HepG2 (cell line): Measurements from ENCODE around the gene SYNGR1. TPM values are rescaled to one million over a fixed set of nuclear protein-coding genes. Genes with fewer than 3 reads are reported as not detected.

ENCODE experiments used
- ATAC-seq: fragments of 200-7000 bp; cut with Tn5 transposase; 3 replicates; pipeline ENCODE4 v1.9.1; 2020; ENCODE audit warnings: mild to moderate bottlenecking, moderate library complexity
- BruUV-seq: library from RNA; stranded (reverse); fragments of 400-500 nt; replicated peaks from 2 replicates; lab custom pipeline; 2021; lab: Mats Ljungman, UMichigan
- CTCF ChIA-PET: fragments of 300-600 bp; formaldehyde crosslinking; extraction: SDS; loops from one replicate; lab custom pipeline; 2021; ENCODE audit warnings: low total read pairs, inconsistent platforms, low intra/inter-chr PET ratio; lab: Yijun Ruan, JAX
- POLR2A ChIA-PET: fragments of 350-600 bp; sonication (Branson Sonifier 250); formaldehyde crosslinking; loops from one replicate; lab custom pipeline; 2020; ENCODE audit warnings: antibody characterized with exemption, inconsistent platforms; lab: Yijun Ruan, JAX
- DNase-seq: peaks from one replicate; pipeline ENCODE4 v3.0.0-alpha.2; 2015; ENCODE audit warnings: low spot score
- FAIRE-seq: peaks from 3 replicates; lab custom pipeline; 2011; peaks lifted over from hg19 to GRCh38; lab: Jason Lieb, UNC
- H2AFZ ChIP-seq: one replicate; pipeline ENCODE4 v1.6.1; 2011; ENCODE audit warnings: low read length, inconsistent platforms
- H3K27ac ChIP-seq: fragments of 300-600 bp; 3 replicates; pipeline ENCODE4 v1.8.0; 2011; ENCODE audit warnings: mixed run types, mild to moderate bottlenecking, mixed read lengths, low read length, inconsistent platforms; ENCODE audit not compliant: insufficient read depth; ENCODE audit errors: extremely low read length
- H3K27me3 ChIP-seq, 2 experiments: fragments of 200-600 bp in 1 of 2; 2 replicates in 1 of 2; 3 replicates in 1 of 2; pipeline versions ENCODE4 v1.6.0 to v1.8.0; 2011; ENCODE audit warnings: low read length in 2 of 2, mild to moderate bottlenecking in 2 of 2, moderate library complexity in 2 of 2, inconsistent platforms in 1 of 2; ENCODE audit not compliant: insufficient read depth in 2 of 2, control insufficient read depth in 1 of 2
- H3K36me3 ChIP-seq, 2 experiments: fragments of 200-600 bp in 1 of 2; replicated peaks in 1 of 2; 2 replicates in 1 of 2; 3 replicates in 1 of 2; pipeline versions ENCODE4 v1.5.1 to v1.8.0; 2011; ENCODE audit warnings: low read length in 2 of 2, inconsistent platforms in 1 of 2; ENCODE audit not compliant: insufficient read depth in 2 of 2, control insufficient read depth in 1 of 2
- H3K4me1 ChIP-seq: 2 replicates; pipeline ENCODE4 v1.5.1; 2012; ENCODE audit warnings: low read length, inconsistent platforms; ENCODE audit not compliant: insufficient read depth
- H3K4me2 ChIP-seq: 2 replicates; pipeline ENCODE4 v1.6.0; 2011; ENCODE audit warnings: low read depth, low read length, inconsistent platforms
- H3K4me3 ChIP-seq, 3 experiments: fragments of 200-600 bp in 1 of 3; sonication (generic), shearing (Covaris generic) in 1 of 3; replicated peaks in 1 of 3; 2 replicates each; pipeline ENCODE4 v1.5.1; 2011 to 2016; ENCODE audit warnings: low read length in 3 of 3, inconsistent platforms in 2 of 3, low read depth in 2 of 3, mild to moderate bottlenecking in 2 of 3, control low read depth in 1 of 3, mixed read lengths in 1 of 3; ENCODE audit not compliant: insufficient read depth in 1 of 3
- H3K79me2 ChIP-seq: one replicate; pipeline ENCODE4 v1.6.1; 2011; ENCODE audit warnings: low read length, inconsistent platforms; ENCODE audit not compliant: insufficient read depth
- H3K9ac ChIP-seq: 2 replicates; pipeline ENCODE4 v1.6.0; 2011; ENCODE audit warnings: mild to moderate bottlenecking, low read depth, low read length, inconsistent platforms; ENCODE audit not compliant: insufficient read depth
- H3K9me3 ChIP-seq: 2 replicates; pipeline ENCODE4 v1.5.1; 2012; ENCODE audit warnings: mild to moderate bottlenecking, low read length
- H4K20me1 ChIP-seq: 2 replicates; pipeline ENCODE4 v1.6.0; 2011; ENCODE audit warnings: inconsistent platforms, mild to moderate bottlenecking, low read length, moderate library complexity; ENCODE audit not compliant: insufficient read depth
- ATRX ChIP-seq: sonication (generic); formaldehyde crosslinking; IDR thresholded peaks from 2 replicates; pipeline ENCODE4 v1.4.0; 2020; ENCODE audit warnings: missing genetic modification reagents, borderline replicate concordance
- CEBPG ChIP-seq: IDR thresholded peaks from 2 replicates; pipeline ENCODE4 v1.6.1; 2016
- MAFF ChIP-seq: IDR thresholded peaks from 2 replicates; pipeline ENCODE4 v1.6.1; 2011; ENCODE audit warnings: low read depth, low read length, improper control_type of control experiment
- MAFK ChIP-seq, 2 experiments: IDR thresholded peaks in 1 of 2; conservative IDR thresholded peaks in 1 of 2; 2 replicates each; pipeline ENCODE4 v1.6.1; 2011; ENCODE audit warnings: improper control_type of control experiment in 2 of 2, low read length in 2 of 2
- NFKB2 ChIP-seq: sonication (generic); formaldehyde crosslinking; IDR thresholded peaks from 2 replicates; pipeline ENCODE4 v1.4.0; 2020; ENCODE audit warnings: missing genetic modification reagents, borderline replicate concordance
- PCBP1 ChIP-seq: fragments of 200-400 bp; formaldehyde crosslinking; IDR thresholded peaks from 2 replicates; pipeline ENCODE4 v1.6.1; 2017; ENCODE audit warnings: mild to moderate bottlenecking, low read depth, low read length, borderline replicate concordance
- PLRG1 ChIP-seq: fragments of 450-650 bp; conservative IDR thresholded peaks from 2 replicates; pipeline ENCODE4 v1.6.1; 2016
- POLR2G ChIP-seq: fragments of 200-400 bp; formaldehyde crosslinking; IDR thresholded peaks from 2 replicates; pipeline ENCODE4 v1.6.1; 2018; ENCODE audit warnings: mild to moderate bottlenecking, low read depth, low read length, moderate library complexity
- RORA ChIP-seq: sonication (generic); formaldehyde crosslinking; IDR thresholded peaks from 2 replicates; pipeline ENCODE4 v1.5.0; 2020; ENCODE audit warnings: mild to moderate bottlenecking, missing genetic modification reagents, moderate library complexity
- SMAD9 ChIP-seq: sonication (generic); formaldehyde crosslinking; IDR thresholded peaks from 2 replicates; pipeline ENCODE4 v1.5.1; 2020; ENCODE audit warnings: mild to moderate bottlenecking, missing genetic modification reagents
- ZBTB8A ChIP-seq: sonication (generic); formaldehyde crosslinking; IDR thresholded peaks from 2 replicates; pipeline ENCODE4 v1.4.0; 2020; ENCODE audit warnings: mild to moderate bottlenecking, low read depth, missing genetic modification reagents, borderline replicate concordance
- ZFP82 ChIP-seq: sonication (generic); formaldehyde crosslinking; IDR thresholded peaks from 2 replicates; pipeline ENCODE4 v1.5.1; 2020; ENCODE audit warnings: mild to moderate bottlenecking, missing genetic modification reagents, borderline replicate concordance
- ZNF552 ChIP-seq: sonication (generic); formaldehyde crosslinking; IDR thresholded peaks from 2 replicates; pipeline ENCODE4 v1.9.0; 2022; ENCODE audit warnings: missing genetic modification reagents, mild to moderate bottlenecking, borderline replicate concordance
- ZNF562 ChIP-seq: sonication (generic); formaldehyde crosslinking; IDR thresholded peaks from 2 replicates; pipeline ENCODE4 v1.8.0; 2022; ENCODE audit warnings: missing genetic modification reagents, borderline replicate concordance
- ZNF598 ChIP-seq: sonication (generic); formaldehyde crosslinking; IDR thresholded peaks from 2 replicates; pipeline ENCODE4 v1.5.1; 2020; ENCODE audit warnings: mild to moderate bottlenecking, missing genetic modification reagents, borderline replicate concordance
- ZSCAN25 ChIP-seq: sonication (generic); formaldehyde crosslinking; IDR thresholded peaks from 2 replicates; pipeline ENCODE4 v1.8.0; 2022; ENCODE audit warnings: mild to moderate bottlenecking, missing genetic modification reagents
- WGBS: methylation state at CpG from one replicate; pipeline ENCODE4 v1.1.6; 2017; ENCODE audit warnings: low lambda C conversion rate; 5-methylcytosine and 5-hydroxymethylcytosine counted together
- in situ Hi-C: cut with HindIII; loops from 2 replicates; pipeline ENCODE4 v1.10.0; 2017; ENCODE audit warnings: low pct_unique_long_range_greater_than_20kb; ENCODE audit not compliant: extremely low pct_ligation_motif_present
- intact Hi-C: fragments of 100-400 bp; cut with micrococcal nuclease; formaldehyde crosslinking; loops from one replicate; pipeline ENCODE4 v1.10.0; 2022; ENCODE audit not compliant: unreplicated experiment
- polyA plus RNA-seq, 8 experiments: library from polyadenylated mRNA; depleted of rRNA in 3 of 8; stranded (reverse) in 7 of 8; unstranded in 1 of 8; fragments of >200 nt; fragmentation: Illumina TruSeq in 4 of 8; extraction: Trizol in 4 of 8; gene quantifications; 2 replicates each; pipeline versions ENCODE4 v1.2.1 to v1.2.3, GENCODE V29; 2011 to 2016; ENCODE audit warnings: low read depth in 4 of 8, missing spikeins in 1 of 8, mixed read lengths in 1 of 8; ENCODE audit not compliant: insufficient read depth in 1 of 8
- total RNA-seq, 5 experiments: library from RNA; depleted of rRNA; stranded (reverse); fragments of >200 nt; fragmentation: Illumina TruSeq; extraction: Trizol; gene quantifications; 2 replicates each; pipeline ENCODE4 v1.2.3, GENCODE V29; 2016; ENCODE audit warnings: low read depth in 1 of 5
- TF ChIP-seq, protein P1 (sequence below): sonication (generic); formaldehyde crosslinking; IDR thresholded peaks from 2 replicates; pipeline ENCODE4 v1.4.0; 2020; ENCODE audit warnings: missing genetic modification reagents

The SYNGR1 gene
- total and polyA plus RNA-seq, 2 of the 13 experiments (the other 11 are each of a cell fraction or from before 2014, with no cell fraction given): 0.27 to 2.7 TPM

DNA sequence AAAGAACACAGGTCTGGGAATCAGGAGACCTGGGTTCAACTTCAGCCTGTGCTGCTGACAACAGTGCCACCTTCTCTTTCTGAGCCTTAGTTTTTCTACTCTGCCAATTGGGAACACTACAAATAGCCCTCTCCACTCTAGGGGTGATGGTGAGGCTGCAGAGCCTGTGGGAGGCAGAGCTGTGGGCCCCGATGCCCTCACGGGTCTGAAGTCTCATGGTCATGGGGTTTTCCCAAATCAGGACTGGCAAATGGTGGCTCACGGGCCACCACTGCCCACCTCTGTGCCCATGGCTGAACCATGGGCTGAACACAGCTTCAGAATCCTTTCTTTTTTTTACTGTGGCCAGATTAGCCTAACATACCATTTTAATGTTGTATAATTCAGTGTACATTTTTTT lies 19.8 kb downstream of the SYNGR1 start:
- H3K27ac ChIP-seq: no peak overlapping the region
- no peak overlapping the region for H3K4me2 ChIP-seq
- no peak overlapping the region for H3K9ac ChIP-seq
- TF ChIP-seq POLR2G (no peak), ZNF598 (no peak)
- TF ChIP-seq, protein P1, sequence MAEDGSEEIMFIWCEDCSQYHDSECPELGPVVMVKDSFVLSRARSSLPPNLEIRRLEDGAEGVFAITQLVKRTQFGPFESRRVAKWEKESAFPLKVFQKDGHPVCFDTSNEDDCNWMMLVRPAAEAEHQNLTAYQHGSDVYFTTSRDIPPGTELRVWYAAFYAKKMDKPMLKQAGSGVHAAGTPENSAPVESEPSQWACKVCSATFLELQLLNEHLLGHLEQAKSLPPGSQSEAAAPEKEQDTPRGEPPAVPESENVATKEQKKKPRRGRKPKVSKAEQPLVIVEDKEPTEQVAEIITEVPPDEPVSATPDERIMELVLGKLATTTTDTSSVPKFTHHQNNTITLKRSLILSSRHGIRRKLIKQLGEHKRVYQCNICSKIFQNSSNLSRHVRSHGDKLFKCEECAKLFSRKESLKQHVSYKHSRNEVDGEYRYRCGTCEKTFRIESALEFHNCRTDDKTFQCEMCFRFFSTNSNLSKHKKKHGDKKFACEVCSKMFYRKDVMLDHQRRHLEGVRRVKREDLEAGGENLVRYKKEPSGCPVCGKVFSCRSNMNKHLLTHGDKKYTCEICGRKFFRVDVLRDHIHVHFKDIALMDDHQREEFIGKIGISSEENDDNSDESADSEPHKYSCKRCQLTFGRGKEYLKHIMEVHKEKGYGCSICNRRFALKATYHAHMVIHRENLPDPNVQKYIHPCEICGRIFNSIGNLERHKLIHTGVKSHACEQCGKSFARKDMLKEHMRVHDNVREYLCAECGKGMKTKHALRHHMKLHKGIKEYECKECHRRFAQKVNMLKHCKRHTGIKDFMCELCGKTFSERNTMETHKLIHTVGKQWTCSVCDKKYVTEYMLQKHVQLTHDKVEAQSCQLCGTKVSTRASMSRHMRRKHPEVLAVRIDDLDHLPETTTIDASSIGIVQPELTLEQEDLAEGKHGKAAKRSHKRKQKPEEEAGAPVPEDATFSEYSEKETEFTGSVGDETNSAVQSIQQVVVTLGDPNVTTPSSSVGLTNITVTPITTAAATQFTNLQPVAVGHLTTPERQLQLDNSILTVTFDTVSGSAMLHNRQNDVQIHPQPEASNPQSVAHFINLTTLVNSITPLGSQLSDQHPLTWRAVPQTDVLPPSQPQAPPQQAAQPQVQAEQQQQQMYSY: no peak
- ATAC-seq: no peak
- intact Hi-C loops: no loop called here
- ChIA-PET POLR2A (no interaction called here), CTCF (no interaction called here)
- H3K9me3 ChIP-seq: peaks cover 5% of the 10 kb centered on the region; the same call in 1 of the 2 replicates
- peaks cover 10% of the 10 kb centered on the region for H3K4me1 ChIP-seq
- in situ Hi-C loops: no loop called here
- 20% methylated on average over 3 of the region's 3 CpGs for WGBS
- H3K79me2 ChIP-seq: no peaks in the 10 kb centered on the region
- H3K4me3 ChIP-seq: no peak overlapping the region
- no peak for DNase-seq
- H2AFZ ChIP-seq: no peak overlapping the region
- H3K36me3 ChIP-seq: no peaks in the 10 kb centered on the region
- FAIRE-seq: no peak
- peaks cover 0 to 16% of the 10 kb centered on the region in 2 experiments; a peak in 4 of 5 replicates for H3K27me3 ChIP-seq
- no peaks in the 10 kb centered on the region for H4K20me1 ChIP-seq
- BruUV-seq: no TSS peak

DNA sequence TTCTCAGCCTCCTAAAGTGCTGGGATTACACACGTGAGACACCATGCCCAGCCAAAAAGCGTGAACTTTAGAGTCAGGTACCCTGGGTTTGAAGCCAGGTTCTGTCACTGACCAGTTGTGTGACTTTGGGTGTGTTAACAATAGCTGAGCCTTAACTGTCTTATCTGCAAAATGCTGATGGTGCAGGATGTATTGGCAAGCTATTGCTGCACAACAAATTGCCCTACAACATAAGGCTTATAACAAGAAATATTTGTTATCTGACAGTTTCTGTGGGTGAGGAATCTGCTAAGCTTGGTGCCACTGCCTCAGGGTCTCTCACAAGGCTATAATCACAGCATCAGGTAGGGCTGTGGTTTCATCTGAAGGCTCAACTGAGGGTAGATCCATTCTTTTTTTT lies 21.9 kb downstream of the SYNGR1 start:
- no peak overlapping the region for H3K9ac ChIP-seq
- H3K4me1 ChIP-seq: peaks cover 8% of the 10 kb centered on the region
- FAIRE-seq: no peak
- BruUV-seq: no TSS peak
- H3K4me2 ChIP-seq: no peak overlapping the region
- intact Hi-C loops (no loop called here), in situ Hi-C loops (no loop called here)
- peaks cover 2 to 13% of the 10 kb centered on the region in 2 experiments; a peak in 4 of 5 replicates for H3K27me3 ChIP-seq
- peaks cover 5% of the 10 kb centered on the region; the same call in 1 of the 2 replicates for H3K9me3 ChIP-seq
- 50% methylated on average over 2 of the region's 2 CpGs for WGBS
- H4K20me1 ChIP-seq: no peaks in the 10 kb centered on the region
- no peak for ATAC-seq
- H3K79me2 ChIP-seq: no peaks in the 10 kb centered on the region
- DNase-seq: no peak
- no peak overlapping the region for H3K27ac ChIP-seq
- no peak overlapping the region for H2AFZ ChIP-seq
- ChIA-PET POLR2A (no interaction called here), CTCF (no interaction called here)
- H3K4me3 ChIP-seq: no peak overlapping the region
- no peaks in the 10 kb centered on the region for H3K36me3 ChIP-seq
- TF ChIP-seq ZSCAN25 (CRISPR knock-in tag): no peak
- TF ChIP-seq MAFK (conservative IDR thresholded peaks at IDR 0.05 in 1 of 2, IDR thresholded peaks at IDR 0.05 in 1 of 2; ENCODE audit: low read length in 2 of 2): peak; percentile 49 to 56
- no peak for TF ChIP-seq SMAD9
- TF ChIP-seq NFKB2 (CRISPR knock-in tag): no peak
- no peak for TF ChIP-seq ZNF562
- TF ChIP-seq RORA (CRISPR knock-in tag): no peak
- no peak for TF ChIP-seq PCBP1
- TF ChIP-seq CEBPG (CRISPR knock-in tag): no peak
- no peak for TF ChIP-seq ZFP82
- 0 out of 2 replicates have a peak, but pooled peaks have one; percentile 26 for TF ChIP-seq MAFF
- TF ChIP-seq ZNF552: no peak
- TF ChIP-seq PLRG1: no peak
- TF ChIP-seq ZBTB8A (CRISPR knock-in tag): no peak
- TF ChIP-seq ATRX (CRISPR knock-in tag): no peak
